CD4-positive, CD25-positive, alpha-beta regulatory T cell (primary cell): ENCODE measurements around the gene KIF19. TPM values are rescaled to one million over a fixed set of nuclear protein-coding genes. Genes with fewer than 3 reads are reported as not detected.

Source experiments
- ATAC-seq, 2 donors: fragments of 150-1000 bp; cut with Tn5 transposase; one replicate each; pipeline ENCODE4 v1.10.0; 2021; ENCODE audit warnings: low read depth in 2 of 2, moderate number of reproducible peaks in 2 of 2, moderate library complexity in 1 of 2
- DNase-seq, 3 donors: peaks; one replicate each; pipeline versions ENCODE4 v3.0.0 to v3.0.0-alpha.2; 2012 to 2022; ENCODE audit warnings: mixed read lengths in 1 of 3
- H3K27ac ChIP-seq: one replicate; pipeline ENCODE4 v1.7.0; 2013; ENCODE audit warnings: mild to moderate bottlenecking, low read length; ENCODE audit not compliant: insufficient read depth, poor library complexity, severe bottlenecking
- H3K27me3 ChIP-seq: one replicate; pipeline ENCODE4 v1.7.0; 2013; ENCODE audit warnings: low read length; ENCODE audit not compliant: control insufficient read depth, insufficient read depth
- H3K36me3 ChIP-seq: one replicate; pipeline ENCODE4 v1.7.0; 2013; ENCODE audit warnings: mild to moderate bottlenecking, low read length, moderate library complexity; ENCODE audit not compliant: control insufficient read depth, insufficient read depth
- H3K4me1 ChIP-seq: 2 replicates; pipeline ENCODE4 v1.7.0; 2013; ENCODE audit warnings: mild to moderate bottlenecking, low read length; ENCODE audit not compliant: insufficient read depth, control insufficient read depth, poor library complexity, severe bottlenecking
- H3K4me3 ChIP-seq: one replicate; pipeline ENCODE4 v1.7.0; 2013; ENCODE audit warnings: low read depth, mild to moderate bottlenecking, low read length, moderate library complexity
- H3K9me3 ChIP-seq, 2 experiments: 1 replicate in 1 of 2; 2 replicates in 1 of 2; pipeline ENCODE4 v1.7.0; 2013; ENCODE audit warnings: low read length in 2 of 2, mild to moderate bottlenecking in 1 of 2, moderate library complexity in 1 of 2; ENCODE audit not compliant: control insufficient read depth in 2 of 2
- H3K27ac Mint-ChIP-seq, 3 donors: one replicate each; pipeline ENCODE4 v1.8.0; 2020 to 2022; ENCODE audit warnings: mild to moderate bottlenecking in 3 of 3, mixed read lengths in 3 of 3, moderate library complexity in 2 of 3
- H3K27me3 Mint-ChIP-seq: one replicate; pipeline ENCODE4 v1.8.0; 2022; ENCODE audit warnings: mild to moderate bottlenecking, mixed read lengths
- H3K36me3 Mint-ChIP-seq: one replicate; pipeline ENCODE4 v1.8.0; 2020; ENCODE audit warnings: mixed read lengths
- H3K4me1 Mint-ChIP-seq, 4 donors: one replicate each; pipeline ENCODE4 v1.8.0; 2020 to 2022; ENCODE audit warnings: mixed read lengths in 4 of 4, mild to moderate bottlenecking in 1 of 4
- H3K4me3 Mint-ChIP-seq, 4 donors: one replicate each; pipeline ENCODE4 v1.8.0; 2020 to 2022; ENCODE audit warnings: mild to moderate bottlenecking in 4 of 4, mixed read lengths in 4 of 4, moderate library complexity in 3 of 4
- H3K9me3 Mint-ChIP-seq, 7 donors: one replicate each; pipeline ENCODE4 v1.8.0; 2020 to 2022; ENCODE audit warnings: mixed read lengths in 7 of 7, mild to moderate bottlenecking in 3 of 7, moderate library complexity in 2 of 7
- polyA plus RNA-seq, 4 donors: library from polyadenylated mRNA; unstranded; fragments of 300-500 nt; fragmentation: Illumina TruSeq; gene quantifications; one replicate each; pipeline ENCODE4 v1.2.3, GENCODE V29; 2021
- total RNA-seq: library from RNA; stranded (reverse); gene quantifications from one replicate; pipeline ENCODE4 v1.2.3, GENCODE V29; 2022

KIF19 gene
- total and polyA plus RNA-seq, 5 donors from 2014 or later, result 1.2 to 1.8 (median 1.4) TPM

- Histone ChIP-seq H3K27ac (no peak overlapping the region), H3K36me3 (no peaks in the 10 kb centered on the region), H3K9me3 (no peaks in the 10 kb centered on the region), H3K27me3 (no peaks in the 10 kb centered on the region), H3K4me1 (peaks cover 16% of the 10 kb centered on the region), H3K4me3 (no peak overlapping the region)
- H3K36me3 Mint-ChIP-seq, result no peaks in the 10 kb centered on the region
- H3K27ac Mint-ChIP-seq, result no peak overlapping the region
- H3K4me1 Mint-ChIP-seq, result peaks cover 3 to 27% (median 11%) of the 10 kb centered on the region in 4 donors
- no peaks in the 10 kb centered on the region for H3K9me3 Mint-ChIP-seq
- peaks cover 51% of the 10 kb centered on the region for H3K27me3 Mint-ChIP-seq
- ATAC-seq (no peak), DNase-seq (no peak)
- H3K4me3 Mint-ChIP-seq, result peak overlapping the region; percentile 8 to 77 (median 30)
Measured at GRCh38 chr17:74324521-74324920, 1.5 kb upstream of the KIF19 start.

DNA sequence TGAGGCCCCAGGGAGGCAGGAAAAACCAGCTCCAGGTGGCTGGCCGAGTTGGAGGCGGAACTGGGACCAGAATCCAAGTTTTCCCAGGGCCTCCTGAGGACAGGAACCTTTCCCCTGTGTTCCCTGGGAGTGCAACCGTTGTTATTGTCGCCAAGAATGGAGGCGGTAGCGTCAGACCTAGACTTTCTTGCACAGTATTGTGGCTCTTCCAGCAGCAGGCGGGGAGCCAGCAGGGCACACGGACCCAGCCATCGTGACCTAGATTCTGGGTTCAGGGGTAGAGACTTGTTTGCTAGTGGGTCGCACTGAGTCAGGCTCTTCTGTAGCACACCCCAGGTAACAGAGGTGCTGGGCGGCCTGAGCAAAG lies 667 bp upstream of the KIF19 start:
- Histone ChIP-seq H3K27ac (no peak overlapping the region), H3K4me1 (peaks cover 16% of the 10 kb centered on the region), H3K36me3 (no peaks in the 10 kb centered on the region), H3K27me3 (no peaks in the 10 kb centered on the region), H3K9me3 (no peaks in the 10 kb centered on the region), H3K4me3 (no peak overlapping the region)
- Mint-ChIP-seq H3K4me3 (peak overlapping the region in 3 of 4 donors; percentile 63 to 80 (median 77)), H3K36me3 (no peaks in the 10 kb centered on the region), H3K4me1 (peaks cover 3 to 29% (median 12%) of the 10 kb centered on the region in 4 donors), H3K27me3 (peaks cover 49% of the 10 kb centered on the region), H3K27ac (peak overlapping the region in 1 of 3 donors; percentile 20), H3K9me3 (no peaks in the 10 kb centered on the region)
- DNase-seq, result peak in 1 of 3 donors; percentile 9
- peak in 1 of 2 donors; percentile 19 for ATAC-seq

DNA sequence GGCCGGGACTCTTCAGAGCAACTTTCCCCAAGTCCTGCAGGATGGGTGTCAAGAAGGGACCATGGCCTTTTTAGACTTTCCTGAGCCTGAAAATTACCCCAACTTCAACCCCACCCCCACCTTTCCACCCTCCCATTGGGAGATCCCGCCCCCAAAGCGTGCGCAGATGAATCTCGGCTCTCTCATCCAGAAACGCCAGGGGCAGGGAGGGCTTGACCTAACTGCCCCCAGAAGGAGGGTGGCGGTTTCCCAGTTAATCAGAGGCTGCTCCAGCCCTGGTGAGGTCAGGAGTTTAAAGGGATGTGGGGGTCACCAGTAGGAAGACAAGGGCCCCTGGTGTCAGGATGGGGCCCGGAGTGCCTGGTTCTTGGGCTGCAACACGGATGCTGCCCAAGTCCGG lies 480 bp downstream of the KIF19 start:
- Mint-ChIP-seq H3K27ac (peak overlapping the region in 1 of 3 donors; percentile 46), H3K4me1 (peaks cover 3 to 29% (median 12%) of the 10 kb centered on the region in 4 donors), H3K36me3 (no peaks in the 10 kb centered on the region), H3K4me3 (peak overlapping the region in 3 of 4 donors; percentile 48 to 85 (median 53)), H3K9me3 (no peaks in the 10 kb centered on the region), H3K27me3 (peaks cover 41% of the 10 kb centered on the region)
- no peak overlapping the region for H3K4me3 ChIP-seq
- no peaks in the 10 kb centered on the region for H3K27me3 ChIP-seq
- peaks cover 16% of the 10 kb centered on the region for H3K4me1 ChIP-seq
- no peaks in the 10 kb centered on the region for H3K9me3 ChIP-seq
- H3K36me3 ChIP-seq, result no peaks in the 10 kb centered on the region
- ATAC-seq (no peak), DNase-seq (no peak)
- H3K27ac ChIP-seq, result no peak overlapping the region

DNA sequence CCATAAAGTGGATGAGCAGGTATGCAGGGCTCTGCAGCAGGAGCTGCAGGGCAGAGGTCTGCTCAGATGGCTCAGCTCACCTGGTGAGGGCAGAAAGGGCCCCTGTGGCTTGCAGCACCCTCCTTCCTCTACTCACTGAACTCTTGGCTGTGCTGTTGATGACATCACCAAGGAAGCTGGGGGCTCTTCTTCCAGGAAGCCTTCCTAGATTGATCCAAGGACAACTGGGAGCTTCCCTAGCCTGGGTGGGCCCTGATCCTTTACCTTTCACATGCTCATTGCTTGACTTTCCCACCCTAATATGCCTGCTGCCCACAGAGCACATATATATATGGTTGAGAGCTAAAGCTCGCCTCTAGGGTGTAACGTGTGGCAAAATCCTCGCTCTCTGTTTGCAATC lies 2.5 kb downstream of the KIF19 start:
- no peaks in the 10 kb centered on the region for H3K27me3 ChIP-seq
- no peaks in the 10 kb centered on the region for H3K36me3 ChIP-seq
- no peak overlapping the region for H3K4me3 ChIP-seq
- Mint-ChIP-seq H3K27me3 (peaks cover 33% of the 10 kb centered on the region), H3K27ac (no peak overlapping the region), H3K4me1 (peaks cover 3 to 29% (median 12%) of the 10 kb centered on the region in 4 donors), H3K4me3 (peak overlapping the region in 2 of 4 donors; percentile 0 to 21), H3K36me3 (no peaks in the 10 kb centered on the region), H3K9me3 (no peaks in the 10 kb centered on the region)
- DNase-seq (no peak), ATAC-seq (no peak)
- no peak overlapping the region for H3K27ac ChIP-seq
- no peaks in the 10 kb centered on the region for H3K9me3 ChIP-seq
- peaks cover 16% of the 10 kb centered on the region for H3K4me1 ChIP-seq

- H3K9me3 Mint-ChIP-seq, result no peaks in the 10 kb centered on the region
- no peak for DNase-seq
- peaks cover 28% of the 10 kb centered on the region for H3K27me3 Mint-ChIP-seq
- Histone ChIP-seq H3K4me1 (peaks cover 16% of the 10 kb centered on the region), H3K4me3 (no peak overlapping the region), H3K27ac (no peak overlapping the region), H3K27me3 (no peaks in the 10 kb centered on the region), H3K36me3 (no peaks in the 10 kb centered on the region), H3K9me3 (no peaks in the 10 kb centered on the region)
- ATAC-seq, result no peak
- peak overlapping the region in 1 of 4 donors; percentile 5 for H3K4me3 Mint-ChIP-seq
- peaks cover 3 to 29% (median 12%) of the 10 kb centered on the region in 4 donors for H3K4me1 Mint-ChIP-seq
- peak overlapping the region in 1 of 3 donors; percentile 64 for H3K27ac Mint-ChIP-seq
- H3K36me3 Mint-ChIP-seq, result no peaks in the 10 kb centered on the region
Measured at GRCh38 chr17:74329378-74329777, 3.4 kb downstream of the KIF19 start.

DNA sequence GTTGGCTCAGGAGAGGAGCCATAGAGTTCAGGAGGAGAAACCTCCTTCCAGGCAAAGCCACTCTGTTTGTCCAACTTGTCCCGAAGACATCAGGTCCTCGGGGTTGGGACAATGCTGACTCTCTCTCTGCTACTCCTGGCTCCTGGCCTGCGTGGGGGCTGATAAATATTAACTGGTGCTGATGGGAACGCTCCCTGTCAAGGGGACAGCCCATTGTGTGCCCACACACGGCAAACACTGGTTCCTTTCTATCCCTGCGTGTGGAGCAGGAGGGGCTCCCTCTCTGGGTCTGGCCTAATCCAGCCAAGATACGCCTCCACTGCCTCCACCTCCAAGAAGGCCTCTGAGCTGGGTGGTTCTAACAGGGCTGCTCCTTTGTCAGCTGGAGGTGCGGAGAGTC lies 4.4 kb downstream of the KIF19 start:
- H3K27ac Mint-ChIP-seq, result peak overlapping the region in 1 of 3 donors; percentile 46
- H3K4me1 Mint-ChIP-seq, result peaks cover 3 to 26% (median 12%) of the 10 kb centered on the region in 4 donors
- no peaks in the 10 kb centered on the region for H3K36me3 Mint-ChIP-seq
- ATAC-seq, result no peak
- Histone ChIP-seq H3K27me3 (no peaks in the 10 kb centered on the region), H3K4me1 (peaks cover 16% of the 10 kb centered on the region), H3K9me3 (no peaks in the 10 kb centered on the region), H3K4me3 (no peak overlapping the region), H3K36me3 (no peaks in the 10 kb centered on the region), H3K27ac (no peak overlapping the region)
- peaks cover 21% of the 10 kb centered on the region for H3K27me3 Mint-ChIP-seq
- no peak overlapping the region for H3K4me3 Mint-ChIP-seq
- no peaks in the 10 kb centered on the region for H3K9me3 Mint-ChIP-seq
- no peak for DNase-seq

DNA sequence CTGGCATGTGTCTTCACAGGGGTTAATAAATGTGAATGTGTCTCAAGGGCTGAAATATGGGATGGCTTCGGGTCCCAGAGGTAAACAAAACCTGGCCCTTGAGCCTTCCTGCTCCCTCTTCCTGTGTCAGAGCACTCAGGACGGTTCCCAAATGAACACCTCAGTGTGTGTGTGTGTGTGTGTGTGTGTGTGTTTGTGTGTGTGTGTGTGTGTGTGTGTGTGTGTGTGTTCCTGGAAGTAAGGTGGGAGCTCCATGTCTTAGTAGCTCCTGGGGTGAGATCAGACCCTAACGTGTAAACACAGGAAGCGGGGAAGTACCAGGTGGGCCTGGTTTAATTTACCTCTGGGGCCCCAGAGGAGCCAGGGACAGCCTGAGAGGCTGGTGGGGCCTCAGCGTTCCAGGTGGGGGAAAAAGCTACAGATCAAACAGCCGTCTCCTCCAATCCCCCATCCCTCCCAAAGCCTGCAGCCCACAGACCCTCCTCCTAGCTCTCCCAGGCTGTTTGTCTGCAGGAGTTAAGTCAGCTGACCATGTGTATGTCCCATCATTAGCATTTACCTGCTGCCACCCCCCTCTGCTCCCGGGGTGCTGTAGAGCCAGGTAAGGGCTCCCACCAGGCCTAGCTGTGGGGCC lies 6.1 kb downstream of the KIF19 start:
- Mint-ChIP-seq H3K36me3 (no peaks in the 10 kb centered on the region), H3K9me3 (no peaks in the 10 kb centered on the region), H3K27me3 (peaks cover 16% of the 10 kb centered on the region), H3K4me1 (peaks cover 0 to 15% (median 11%) of the 10 kb centered on the region in 4 donors), H3K4me3 (no peak overlapping the region), H3K27ac (no peak overlapping the region)
- Histone ChIP-seq H3K4me1 (no peaks in the 10 kb centered on the region), H3K9me3 (no peaks in the 10 kb centered on the region), H3K27me3 (no peaks in the 10 kb centered on the region), H3K27ac (no peak overlapping the region), H3K36me3 (no peaks in the 10 kb centered on the region), H3K4me3 (no peak overlapping the region)
- DNase-seq (no peak), ATAC-seq (no peak)

GRCh38 chr17:74332763-74333283 lies 6.8 kb downstream of the KIF19 start:
- Histone ChIP-seq H3K4me3 (no peak overlapping the region), H3K9me3 (no peaks in the 10 kb centered on the region), H3K36me3 (no peaks in the 10 kb centered on the region), H3K27ac (no peak overlapping the region), H3K27me3 (no peaks in the 10 kb centered on the region), H3K4me1 (no peaks in the 10 kb centered on the region)
- Mint-ChIP-seq H3K9me3 (no peaks in the 10 kb centered on the region), H3K4me1 (peaks cover 0 to 13% (median 9%) of the 10 kb centered on the region in 4 donors), H3K4me3 (no peak overlapping the region), H3K27ac (no peak overlapping the region), H3K27me3 (peaks cover 13% of the 10 kb centered on the region), H3K36me3 (no peaks in the 10 kb centered on the region)
- ATAC-seq, result no peak
- DNase-seq, result no peak
